GM20000 (cell line): ENCODE results near the gene CORO2B.

Experiments used
- DNase-seq: peaks from one replicate; pipeline ENCODE4 v3.0.0; 2012; ENCODE audit warnings: low spot score
- CTCF ChIP-seq: IDR thresholded peaks from 2 replicates; pipeline ENCODE4 v1.5.1; 2012; ENCODE audit warnings: mild to moderate bottlenecking, control low read depth; ENCODE audit errors: extremely low read depth, missing control alignments

The CORO2B gene

GRCh38 chr15:68658641-68659358 is 80.0 kb downstream of the CORO2B start:
- no peak for DNase-seq
- no peak for TF ChIP-seq CTCF

DNA sequence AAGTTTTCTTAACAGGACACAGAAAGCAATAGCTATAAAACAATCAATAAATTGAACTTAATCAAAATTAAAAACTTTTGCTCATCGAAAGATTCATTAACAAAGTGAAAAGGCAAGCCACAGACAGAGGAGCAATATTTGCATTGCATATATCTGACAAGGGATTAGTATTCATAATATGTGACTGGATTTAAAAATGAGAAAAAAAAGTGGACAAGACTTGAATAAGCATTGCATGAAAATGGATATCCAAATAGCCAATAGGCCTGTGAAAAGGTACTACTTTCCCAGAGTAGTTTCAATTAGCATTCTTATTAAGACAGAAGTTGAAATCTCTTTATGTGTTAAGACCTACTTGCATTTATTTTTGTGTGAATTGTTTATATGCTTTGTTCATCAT is 84.7 kb downstream of the CORO2B start:
- no peak for DNase-seq
- TF ChIP-seq CTCF, result no peak

DNA sequence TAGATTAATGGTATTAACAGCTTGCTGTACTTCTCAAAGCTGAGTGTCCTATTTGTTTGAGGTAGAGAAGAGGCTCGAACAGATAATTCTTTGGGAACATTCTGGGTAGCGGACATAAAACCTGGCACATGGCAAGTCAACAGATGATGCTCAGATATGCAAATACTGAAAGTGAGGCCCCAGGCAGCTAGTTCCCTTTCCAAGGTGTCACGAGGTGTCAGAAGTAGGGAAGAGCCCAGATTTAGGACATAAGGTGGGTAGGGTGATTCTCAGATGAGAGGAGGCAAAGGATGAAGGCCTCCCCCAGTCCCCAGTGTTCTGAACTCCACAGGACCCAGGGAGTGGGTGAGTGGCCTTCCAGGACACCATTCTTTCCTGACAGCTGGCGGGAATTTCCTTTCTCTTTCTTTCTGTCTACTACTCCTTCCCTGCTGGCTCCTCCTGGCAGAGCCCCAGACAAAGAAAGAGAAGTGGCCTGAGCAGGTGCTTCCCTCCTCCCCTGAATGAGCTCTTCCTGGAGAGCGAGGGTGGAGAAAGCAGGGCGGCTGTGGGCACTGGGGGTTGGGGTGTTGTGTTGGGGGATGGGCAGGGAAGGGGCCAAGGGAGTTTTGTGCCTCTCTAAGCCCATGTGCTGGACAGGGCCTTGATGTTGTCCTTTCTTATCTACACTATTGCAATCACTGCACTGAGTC is 87.5 kb downstream of the CORO2B start:
- no peak for TF ChIP-seq CTCF
- DNase-seq, result no peak

- no peak for TF ChIP-seq CTCF
- DNase-seq, result no peak
Observed at GRCh38 chr15:68666812-68667450, 88.1 kb downstream of the CORO2B start.

DNA sequence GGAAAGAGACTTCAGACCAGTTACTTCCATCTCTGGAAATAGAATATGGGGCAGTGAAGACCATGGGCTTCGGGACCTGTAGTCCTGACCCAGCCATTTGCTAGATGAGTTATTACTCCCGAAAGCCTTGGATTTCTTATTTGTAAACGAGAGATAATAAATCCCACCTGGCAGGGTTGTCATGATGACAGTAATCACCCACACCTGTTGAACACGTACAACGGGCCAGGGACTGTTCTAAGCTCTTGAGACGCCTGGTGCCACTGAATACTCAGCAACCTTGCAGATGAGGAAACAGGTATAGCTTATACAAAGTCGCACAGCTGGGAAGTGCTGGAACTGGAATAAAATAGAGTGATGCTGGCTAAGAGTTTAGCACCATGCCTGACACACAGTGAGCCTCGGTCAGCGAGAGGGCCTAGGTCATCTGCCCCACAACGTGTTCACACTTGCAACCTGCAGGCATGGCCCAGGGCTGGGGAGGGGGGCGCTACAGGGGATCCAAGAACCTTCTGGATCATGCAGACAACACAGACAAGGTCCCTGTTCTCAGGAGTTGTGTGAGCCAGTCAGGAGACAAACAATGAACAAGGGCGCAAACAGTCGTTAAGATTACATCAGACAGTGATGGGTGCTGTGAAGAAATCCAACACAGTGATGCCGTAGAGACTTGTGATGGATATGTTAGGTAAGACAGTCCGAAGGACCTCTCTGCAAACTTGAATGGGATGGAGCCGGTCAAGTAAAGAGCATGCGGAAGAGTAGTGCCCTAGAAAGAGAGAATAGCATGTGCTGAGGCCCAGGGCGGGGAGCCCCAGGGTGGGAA is 89.2 kb downstream of the CORO2B start:
- no peak for DNase-seq
- no peak for TF ChIP-seq CTCF

DNA sequence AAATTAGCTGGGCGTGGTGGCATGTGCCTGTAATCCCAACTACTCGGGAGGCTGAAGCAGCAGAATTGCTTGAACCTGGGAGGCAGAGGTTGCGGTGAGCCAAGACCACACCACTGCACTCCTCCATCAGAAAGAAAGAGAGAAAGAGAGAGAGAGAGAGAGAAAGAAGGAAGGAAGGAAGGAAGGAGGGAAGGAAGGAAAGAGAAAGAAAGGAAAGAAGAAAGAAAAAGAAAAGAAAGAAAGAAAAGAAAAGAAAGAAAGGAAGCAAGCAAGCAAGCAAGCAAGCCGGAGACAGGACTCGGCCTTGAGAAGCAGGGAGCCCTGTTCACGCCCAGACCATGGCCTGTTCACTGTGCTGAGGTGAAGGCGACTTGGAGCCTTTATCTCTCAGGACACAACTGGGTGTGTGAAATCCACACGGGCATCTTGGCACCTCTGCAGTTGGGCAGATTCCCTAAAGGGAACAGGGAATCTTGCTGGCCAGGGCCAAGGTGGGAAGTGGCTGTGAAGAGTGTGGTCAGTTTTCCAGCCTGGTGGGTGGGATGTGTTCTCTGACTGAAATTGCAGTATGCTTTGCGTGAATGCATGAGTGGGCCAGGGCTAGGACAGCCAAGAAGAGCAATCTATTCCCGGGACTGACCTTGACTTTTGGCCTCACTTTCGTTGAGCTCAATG is 90.3 kb downstream of the CORO2B start:
- no peak for DNase-seq
- TF ChIP-seq CTCF, result no peak
